ENCODE measurements around the gene TTC23L.
A peak's percentile ranks its signal among the peaks of the same experiment; 100 is the strongest.
"Not testable (repeated sequence)": the region's sequence is repeated elsewhere in the genome, so short reads cannot be mapped to it uniquely, and the experiment has no call there.

Gene TTC23L

DNA sequence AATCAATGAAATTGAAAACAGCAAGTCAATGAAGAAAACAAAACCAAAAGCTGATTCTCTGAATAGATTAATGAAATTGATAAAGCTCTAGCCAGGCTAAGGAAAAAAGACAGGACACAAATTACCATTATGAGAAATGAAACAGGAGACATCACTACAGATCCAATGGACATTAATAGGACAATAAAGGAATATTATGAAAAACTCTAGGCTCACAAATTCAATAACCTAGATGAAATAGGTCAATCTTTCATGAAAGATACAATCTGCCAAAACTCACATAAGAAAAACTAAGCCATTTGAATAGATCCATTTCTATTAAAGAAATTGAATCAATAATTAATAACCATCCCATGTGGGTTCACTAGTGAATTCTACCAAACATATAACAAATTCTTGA is 37.3 kb downstream of the TTC23L start:
- no peak for DNase-seq (ENCODE audit: low spot score)

GRCh38 chr5:34881246-34881645 is 42.3 kb downstream of the TTC23L start:
- DNase-seq (ENCODE audit: low spot score): no peak

GRCh38 chr5:34886392-34887119 is 47.6 kb downstream of the TTC23L start:
- DNase-seq (ENCODE audit: low spot score): no peak

- no peak for DNase-seq (ENCODE audit: low spot score)
Observed at GRCh38 chr5:34889394-34889793, 50.4 kb downstream of the TTC23L start.

DNA sequence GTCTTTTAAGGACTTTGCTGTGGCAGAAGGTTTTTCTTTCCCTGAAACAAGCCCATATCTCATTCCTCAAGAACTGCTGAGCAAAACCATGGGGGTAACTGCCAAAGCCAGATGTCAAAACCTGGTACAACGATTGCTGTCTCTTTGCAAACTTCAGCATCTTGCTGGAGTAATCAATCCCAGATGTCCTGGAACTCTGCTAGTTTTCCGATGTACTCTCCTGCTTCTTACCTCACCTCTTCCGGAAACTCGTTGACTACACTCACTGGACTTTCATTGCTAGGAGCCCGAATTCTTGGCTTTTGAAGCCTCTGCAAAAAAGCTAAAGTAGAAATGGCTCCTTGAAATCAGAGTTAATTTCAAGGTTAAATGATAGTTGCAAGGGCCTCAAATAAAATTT is 53.0 kb downstream of the TTC23L start:
- no peak for DNase-seq (ENCODE audit: low spot score)

DNA sequence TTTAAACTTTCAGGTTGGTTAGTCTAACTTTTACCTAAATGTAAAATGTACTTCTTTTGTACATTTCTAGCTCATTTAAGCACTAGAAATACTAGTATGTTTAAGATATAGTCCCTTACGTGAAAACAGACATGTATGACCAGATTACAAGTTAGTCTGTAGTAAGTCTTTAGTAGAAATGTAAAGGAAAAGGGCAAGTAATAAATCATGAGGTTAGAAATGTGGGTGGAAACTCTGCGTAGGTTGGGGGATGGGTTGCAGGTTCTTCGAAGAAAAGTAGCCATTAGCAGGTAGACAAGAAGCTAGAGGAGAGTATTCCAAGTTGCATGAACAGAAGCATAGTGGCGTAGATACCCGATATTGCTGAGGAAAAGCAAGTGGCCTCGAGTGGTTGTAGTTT is 53.5 kb downstream of the TTC23L start:
- DNase-seq (ENCODE audit: low spot score): no peak

DNA sequence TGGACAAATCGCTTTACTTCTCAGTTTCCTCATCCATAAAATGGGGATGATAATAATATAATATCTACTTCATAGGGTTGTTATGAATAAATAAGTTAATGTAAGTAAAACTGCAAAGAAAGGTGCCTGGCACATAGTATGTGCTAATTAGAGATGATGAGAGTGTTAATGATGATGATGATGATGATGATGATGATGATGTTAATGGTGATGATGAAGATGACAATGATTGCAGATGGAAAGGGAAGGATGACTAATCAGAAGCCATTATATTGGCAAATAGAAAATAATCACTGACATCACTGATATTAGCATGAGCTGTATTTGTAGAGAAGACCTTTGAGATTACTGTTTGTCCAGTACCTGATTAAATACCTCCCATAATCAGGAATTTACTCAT is 55.8 kb downstream of the TTC23L start:
- no peak for DNase-seq (ENCODE audit: low spot score)

- no peak for DNase-seq (ENCODE audit: low spot score)
Observed at GRCh38 chr5:34895641-34896419, 56.9 kb downstream of the TTC23L start.

GRCh38 chr5:34897646-34898045 is 58.7 kb downstream of the TTC23L start:
- DNase-seq (ENCODE audit: low spot score): no peak

DNA sequence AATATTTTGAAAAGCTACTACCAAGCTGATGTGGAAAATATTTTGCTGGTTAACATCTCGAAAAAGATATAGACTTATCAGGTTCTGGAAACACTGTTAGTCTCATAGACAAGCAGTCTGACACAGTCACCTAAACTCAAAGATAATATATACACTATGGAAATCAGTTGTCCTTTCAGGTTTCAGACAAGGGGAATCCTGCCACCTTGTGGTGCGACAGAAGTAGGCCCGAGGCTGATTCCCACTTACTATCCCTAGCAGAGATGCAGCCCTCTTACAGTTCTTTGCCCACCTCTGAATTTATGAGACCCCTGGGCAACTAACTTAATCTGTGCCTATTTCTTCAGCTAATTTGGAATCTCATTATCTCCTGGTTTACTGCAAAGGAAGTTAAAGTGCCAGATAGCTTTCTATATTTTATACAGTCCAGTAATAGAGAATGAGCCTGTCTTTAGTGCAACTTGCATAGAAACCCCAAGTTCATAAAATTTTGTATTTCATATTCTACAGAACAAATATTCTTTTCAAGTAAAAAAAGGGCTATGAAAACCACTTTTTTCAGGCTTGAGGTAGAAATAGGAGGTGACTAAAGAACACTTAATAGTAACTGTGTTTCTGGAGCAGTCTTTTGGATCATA is 59.4 kb downstream of the TTC23L start:
- DNase-seq (ENCODE audit: low spot score): peak; percentile 59

GRCh38 chr5:34899066-34899465 is 60.1 kb downstream of the TTC23L start:
- DNase-seq (ENCODE audit: low spot score): no peak

- DNase-seq (ENCODE audit: low spot score): no peak
Observed at GRCh38 chr5:34900652-34901051, 61.7 kb downstream of the TTC23L start.

- no peak for DNase-seq (ENCODE audit: low spot score)
Observed at GRCh38 chr5:34903260-34903659, 64.3 kb downstream of the TTC23L start.

DNA sequence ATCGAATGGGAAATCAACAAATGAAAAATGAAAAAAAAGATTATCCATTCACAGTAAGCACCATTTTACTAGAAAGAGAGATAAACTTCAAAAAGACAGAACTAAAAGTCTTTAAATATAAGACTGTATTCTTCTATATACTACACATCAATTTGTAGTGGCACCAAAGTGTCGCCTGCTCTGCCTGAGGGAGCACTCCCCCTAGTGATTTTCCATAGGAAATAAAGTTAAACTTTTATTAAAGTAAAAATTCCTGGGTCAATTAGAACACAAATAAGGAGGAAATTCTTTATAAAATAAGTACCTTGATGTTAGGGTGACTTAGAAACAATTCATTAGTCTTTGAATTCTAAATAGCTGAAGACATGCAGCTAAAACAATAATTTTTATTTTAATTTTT is 66.6 kb downstream of the TTC23L start:
- no peak for DNase-seq (ENCODE audit: low spot score)

DNA sequence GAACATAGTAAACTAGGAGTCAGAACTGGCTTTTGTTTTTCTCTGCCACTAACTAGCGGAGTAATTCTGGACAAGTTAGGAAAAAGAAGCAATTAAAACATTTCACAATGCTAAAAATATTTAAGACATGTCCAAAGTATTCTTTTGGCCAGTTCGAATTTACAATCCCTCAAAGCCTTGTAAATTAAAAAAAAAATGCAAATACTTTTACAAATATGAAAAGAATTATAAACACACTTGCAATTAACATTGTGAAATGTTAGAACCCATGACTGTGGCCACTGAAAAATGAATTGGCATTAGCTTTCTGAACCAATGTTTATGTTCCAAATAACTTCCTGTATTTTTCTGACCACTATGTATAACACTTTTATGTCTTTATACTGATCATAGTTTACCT is 74.1 kb downstream of the TTC23L start:
- DNase-seq (ENCODE audit: low spot score): no peak

- DNase-seq (ENCODE audit: low spot score): peak; percentile 49
Observed at GRCh38 chr5:34914671-34915138, 75.7 kb downstream of the TTC23L start.

- peak; percentile 86 for DNase-seq (ENCODE audit: low spot score)
Observed at GRCh38 chr5:34915139-34915855, 76.3 kb downstream of the TTC23L start, which contains the start of the genes BRIX1 and RAD1. TSS of gene BRIX1 (plus strand) at chr5:34915711. CDS start at chr5:34915739, 28 bp downstream. TSS of gene RAD1 (minus strand) at chr5:34915504. CDS start at chr5:34914892, 612 bp downstream.

GRCh38 chr5:34915856-34916192 is 76.9 kb downstream of the TTC23L start:
- DNase-seq (ENCODE audit: low spot score): no peak

DNA sequence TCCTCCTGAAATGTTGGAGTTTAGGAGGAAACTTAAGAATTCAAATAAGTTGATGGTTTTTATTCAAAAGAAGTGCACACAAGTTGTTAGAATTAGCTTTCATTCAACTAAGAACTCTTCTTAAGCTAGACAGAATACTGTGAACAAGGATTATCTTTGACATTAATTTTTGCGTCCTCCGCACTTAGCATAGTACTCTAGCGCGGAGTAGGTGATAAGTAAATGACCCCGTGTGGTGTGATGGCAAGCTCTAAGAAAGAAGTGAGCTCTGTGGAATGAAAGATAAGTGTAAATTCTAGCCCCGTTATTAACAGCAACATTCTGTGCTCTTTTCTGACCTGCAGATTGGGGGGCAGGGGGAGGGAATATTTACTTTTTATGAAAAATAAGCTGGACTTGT is 77.6 kb downstream of the TTC23L start:
- no peak for DNase-seq (ENCODE audit: low spot score)

- no peak for DNase-seq (ENCODE audit: low spot score)
Observed at GRCh38 chr5:34918025-34918424, 79.1 kb downstream of the TTC23L start.

DNA sequence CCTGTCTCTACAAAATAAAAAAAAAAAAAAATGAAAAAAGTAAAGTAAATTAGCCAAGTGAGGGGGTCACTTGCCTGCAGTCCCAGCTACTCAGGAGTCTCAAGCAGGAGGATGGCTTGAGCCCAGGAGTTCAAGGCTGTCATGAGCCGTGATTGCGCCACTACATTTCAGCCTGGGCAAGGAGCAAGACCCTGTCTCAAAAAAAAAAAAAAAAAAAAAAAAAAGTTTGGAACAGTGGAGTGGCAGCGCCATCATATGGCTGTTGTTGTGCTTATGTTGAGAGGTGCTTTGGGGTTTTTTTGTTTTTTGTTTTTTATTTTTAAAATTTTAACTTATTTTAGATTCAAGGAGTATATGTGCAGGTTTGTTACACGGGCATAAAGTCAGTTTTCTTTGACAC is 80.1 kb downstream of the TTC23L start:
- no peak for DNase-seq (ENCODE audit: low spot score)

GRCh38 chr5:34923256-34923655 is 84.3 kb downstream of the TTC23L start:
- DNase-seq (ENCODE audit: low spot score): not testable (repeated sequence)

Measured in HuH-7 (cell line).